C4-2B (cell line): ENCODE data around the gene FBXW5.

ENCODE experiments used
- CTCF ChIP-seq: fragments of 450-650 bp; conservative IDR thresholded peaks from 2 replicates; pipeline ENCODE4 v1.5.1; 2017; ENCODE audit warnings: mild to moderate bottlenecking
- ZFX ChIP-seq: fragments of 450-650 bp; IDR thresholded peaks from 2 replicates; pipeline ENCODE4 v1.6.1; 2017

- no peak for TF ChIP-seq CTCF
- no peak for TF ChIP-seq ZFX
Observed at GRCh38 chr9:136937186-136938001, 7.1 kb downstream of the FBXW5 start.
